HEK293 (cell line): ENCODE measurements around the gene TIE1.

ENCODE experiments used
- BCL11A ChIP-seq: fragments of 450-650 bp; formaldehyde crosslinking; IDR thresholded peaks from 2 replicates; pipeline ENCODE4 v1.5.1; 2016; ENCODE audit warnings: low read depth, missing biosample characterization, missing genetic modification characterization
- GLIS1 ChIP-seq: fragments of 450-650 bp; formaldehyde crosslinking; IDR thresholded peaks from 2 replicates; pipeline ENCODE4 v1.5.1; 2016; ENCODE audit warnings: missing biosample characterization, missing genetic modification characterization
- HOXC10 ChIP-seq: sonication (generic); formaldehyde crosslinking; IDR thresholded peaks from 2 replicates; pipeline ENCODE4 v1.8.1; 2023; ENCODE audit warnings: mild to moderate bottlenecking, missing genetic modification reagents
- HOXD13 ChIP-seq: sonication (generic); formaldehyde crosslinking; IDR thresholded peaks from 2 replicates; pipeline ENCODE4 v1.8.0; 2022; ENCODE audit warnings: missing genetic modification reagents, borderline replicate concordance
- KLF9 ChIP-seq: fragments of 450-650 bp; formaldehyde crosslinking; IDR thresholded peaks from 2 replicates; pipeline ENCODE4 v1.5.1; 2016; ENCODE audit warnings: missing biosample characterization, missing genetic modification characterization, low read depth
- MEIS1 ChIP-seq: sonication (generic); formaldehyde crosslinking; IDR thresholded peaks from 2 replicates; pipeline ENCODE4 v1.8.1; 2022; ENCODE audit warnings: missing genetic modification reagents, mild to moderate bottlenecking, borderline replicate concordance
- SP7 ChIP-seq: fragments of 450-650 bp; formaldehyde crosslinking; IDR thresholded peaks from 2 replicates; pipeline ENCODE4 v1.5.1; 2016; ENCODE audit warnings: missing biosample characterization, missing genetic modification characterization
- ZFP69B ChIP-seq: fragments of 450-650 bp; formaldehyde crosslinking; IDR thresholded peaks from 2 replicates; pipeline ENCODE4 v1.5.1; 2016; ENCODE audit warnings: missing biosample characterization, missing genetic modification characterization
- ZNF112 ChIP-seq: fragments of 450-650 bp; formaldehyde crosslinking; IDR thresholded peaks from 2 replicates; pipeline ENCODE4 v1.5.0; 2017; ENCODE audit warnings: missing biosample characterization, missing genetic modification characterization
- ZNF138 ChIP-seq: fragments of 450-650 bp; formaldehyde crosslinking; IDR thresholded peaks from 2 replicates; pipeline ENCODE4 v1.5.1; 2016; ENCODE audit warnings: missing biosample characterization, missing genetic modification characterization, borderline replicate concordance
- ZNF140 ChIP-seq: fragments of 450-650 bp; formaldehyde crosslinking; IDR thresholded peaks from 2 replicates; pipeline ENCODE4 v1.5.1; 2016; ENCODE audit warnings: missing biosample characterization, missing genetic modification characterization
- ZNF157 ChIP-seq: fragments of 450-650 bp; formaldehyde crosslinking; IDR thresholded peaks from 2 replicates; pipeline ENCODE4 v1.5.1; 2016; ENCODE audit warnings: missing biosample characterization, missing genetic modification characterization
- ZNF174 ChIP-seq: fragments of 450-650 bp; formaldehyde crosslinking; IDR thresholded peaks from 2 replicates; pipeline ENCODE4 v1.5.0; 2017; ENCODE audit warnings: missing biosample characterization, mild to moderate bottlenecking, missing genetic modification characterization
- ZNF211 ChIP-seq: fragments of 450-650 bp; formaldehyde crosslinking; IDR thresholded peaks from 2 replicates; pipeline ENCODE4 v1.5.1; 2016; ENCODE audit warnings: low read depth, missing biosample characterization, missing genetic modification characterization
- ZNF223 ChIP-seq: fragments of 450-650 bp; formaldehyde crosslinking; IDR thresholded peaks from 2 replicates; pipeline ENCODE4 v1.5.1; 2016; ENCODE audit warnings: missing biosample characterization, missing genetic modification characterization
- ZNF341 ChIP-seq: fragments of 450-650 bp; formaldehyde crosslinking; IDR thresholded peaks from 2 replicates; pipeline ENCODE4; 2016; ENCODE audit warnings: low read depth, missing biosample characterization, missing genetic modification characterization
- ZNF37A ChIP-seq: fragments of 450-650 bp; IDR thresholded peaks from 2 replicates; pipeline ENCODE4 v1.5.1; 2018; ENCODE audit warnings: missing biosample characterization, missing genetic modification characterization
- ZNF391 ChIP-seq: fragments of 450-650 bp; formaldehyde crosslinking; IDR thresholded peaks from 2 replicates; pipeline ENCODE4 v1.5.1; 2016; ENCODE audit warnings: low read depth, missing biosample characterization, missing genetic modification characterization, borderline replicate concordance
- ZNF404 ChIP-seq: fragments of 450-650 bp; formaldehyde crosslinking; IDR thresholded peaks from 2 replicates; pipeline ENCODE4 v1.5.1; 2017; ENCODE audit warnings: missing biosample characterization, missing genetic modification characterization
- ZNF433 ChIP-seq: fragments of 450-650 bp; formaldehyde crosslinking; IDR thresholded peaks from 2 replicates; pipeline ENCODE4 v1.5.1; 2016; ENCODE audit warnings: missing biosample characterization, missing genetic modification characterization, low read depth
- ZNF488 ChIP-seq: fragments of 450-650 bp; formaldehyde crosslinking; IDR thresholded peaks from 2 replicates; pipeline ENCODE4 v1.5.1; 2016; ENCODE audit warnings: missing biosample characterization, missing genetic modification characterization
- ZNF521 ChIP-seq: fragments of 450-650 bp; formaldehyde crosslinking; IDR thresholded peaks from 2 replicates; pipeline ENCODE4 v1.5.1; 2017; ENCODE audit warnings: missing biosample characterization, mild to moderate bottlenecking, missing genetic modification characterization
- ZNF596 ChIP-seq: fragments of 450-650 bp; IDR thresholded peaks from 2 replicates; pipeline ENCODE4 v1.5.0; 2018; ENCODE audit warnings: missing biosample characterization, mild to moderate bottlenecking, missing genetic modification characterization, moderate library complexity
- ZNF629 ChIP-seq: fragments of 450-650 bp; formaldehyde crosslinking; IDR thresholded peaks from 2 replicates; pipeline ENCODE4 v1.5.1; 2017; ENCODE audit warnings: missing biosample characterization, missing genetic modification characterization
- ZNF658 ChIP-seq: fragments of 450-650 bp; formaldehyde crosslinking; IDR thresholded peaks from 2 replicates; pipeline ENCODE4; 2016; ENCODE audit warnings: missing biosample characterization, missing genetic modification characterization
- ZNF664 ChIP-seq: fragments of 450-650 bp; formaldehyde crosslinking; IDR thresholded peaks from 2 replicates; pipeline ENCODE4 v1.5.1; 2016; ENCODE audit warnings: missing biosample characterization, missing genetic modification characterization
- ZNF677 ChIP-seq: fragments of 450-650 bp; IDR thresholded peaks from 2 replicates; pipeline ENCODE4 v1.5.0; 2018; ENCODE audit warnings: missing biosample characterization, mild to moderate bottlenecking, missing genetic modification characterization, moderate library complexity
- ZNF701 ChIP-seq: fragments of 450-650 bp; formaldehyde crosslinking; IDR thresholded peaks from 2 replicates; pipeline ENCODE4 v1.5.1; 2016; ENCODE audit warnings: missing biosample characterization, missing genetic modification characterization
- ZNF707 ChIP-seq: fragments of 450-650 bp; formaldehyde crosslinking; IDR thresholded peaks from 2 replicates; pipeline ENCODE4 v1.5.1; 2016; ENCODE audit warnings: missing biosample characterization, missing genetic modification characterization
- ZNF76 ChIP-seq: fragments of 450-650 bp; formaldehyde crosslinking; IDR thresholded peaks from 2 replicates; pipeline ENCODE4; 2016; ENCODE audit warnings: low read depth, missing biosample characterization, missing genetic modification characterization, borderline replicate concordance
- ZSCAN18 ChIP-seq: fragments of 450-650 bp; formaldehyde crosslinking; IDR thresholded peaks from 2 replicates; pipeline ENCODE4 v1.5.1; 2016; ENCODE audit warnings: missing biosample characterization, missing genetic modification characterization
- TF ChIP-seq, protein P1 (sequence below): fragments of 450-650 bp; formaldehyde crosslinking; IDR thresholded peaks from 2 replicates; pipeline ENCODE4 v1.5.1; 2016; ENCODE audit warnings: missing biosample characterization, missing genetic modification characterization
- TF ChIP-seq, protein P2 (sequence below): fragments of 450-650 bp; formaldehyde crosslinking; IDR thresholded peaks from 2 replicates; pipeline ENCODE4 v1.5.1; 2016; ENCODE audit warnings: missing biosample characterization, missing genetic modification characterization, low read depth

TIE1 gene

GRCh38 chr1:43358746-43359693, 58.2 kb downstream of the TIE1 start, which contains the start of gene CDC20 (continued):
- TF ChIP-seq ZNF488 (no peak), ZNF391 (tag by site-specific recombination) (no peak), GLIS1 (tag by site-specific recombination) (peak; percentile 49), SP7 (tag by site-specific recombination) (peak; percentile 53), ZNF157 (tag by site-specific recombination) (no peak), ZNF707 (tag by site-specific recombination) (no peak), ZNF521 (tag by site-specific recombination) (no peak), ZNF664 (tag by site-specific recombination) (no peak), ZFP69B (peak; percentile 75), BCL11A (tag by site-specific recombination) (no peak), ZNF112 (tag by site-specific recombination) (no peak), MEIS1 (CRISPR knock-in tag) (no peak), KLF9 (tag by site-specific recombination) (peak; percentile 63), ZNF174 (tag by site-specific recombination) (no peak), ZNF677 (tag by site-specific recombination) (no peak), ZNF37A (tag by site-specific recombination) (no peak), ZNF658 (tag by site-specific recombination) (no peak), ZNF629 (tag by site-specific recombination) (no peak), ZSCAN18 (tag by site-specific recombination) (no peak), ZNF211 (tag by site-specific recombination) (no peak), ZNF140 (tag by site-specific recombination) (no peak), ZNF404 (no peak), ZNF223 (no peak), HOXD13 (CRISPR knock-in tag) (peak; percentile 88; the same call in 1 of the 2 replicates), ZNF76 (tag by site-specific recombination) (peak; percentile 59; the same call in 1 of the 2 replicates), ZNF341 (tag by site-specific recombination) (peak; percentile 53), ZNF701 (no peak), HOXC10 (CRISPR knock-in tag) (no peak), ZNF596 (tag by site-specific recombination) (no peak), ZNF138 (tag by site-specific recombination) (no peak), ZNF433 (tag by site-specific recombination) (no peak)
- TF ChIP-seq, protein P1, sequence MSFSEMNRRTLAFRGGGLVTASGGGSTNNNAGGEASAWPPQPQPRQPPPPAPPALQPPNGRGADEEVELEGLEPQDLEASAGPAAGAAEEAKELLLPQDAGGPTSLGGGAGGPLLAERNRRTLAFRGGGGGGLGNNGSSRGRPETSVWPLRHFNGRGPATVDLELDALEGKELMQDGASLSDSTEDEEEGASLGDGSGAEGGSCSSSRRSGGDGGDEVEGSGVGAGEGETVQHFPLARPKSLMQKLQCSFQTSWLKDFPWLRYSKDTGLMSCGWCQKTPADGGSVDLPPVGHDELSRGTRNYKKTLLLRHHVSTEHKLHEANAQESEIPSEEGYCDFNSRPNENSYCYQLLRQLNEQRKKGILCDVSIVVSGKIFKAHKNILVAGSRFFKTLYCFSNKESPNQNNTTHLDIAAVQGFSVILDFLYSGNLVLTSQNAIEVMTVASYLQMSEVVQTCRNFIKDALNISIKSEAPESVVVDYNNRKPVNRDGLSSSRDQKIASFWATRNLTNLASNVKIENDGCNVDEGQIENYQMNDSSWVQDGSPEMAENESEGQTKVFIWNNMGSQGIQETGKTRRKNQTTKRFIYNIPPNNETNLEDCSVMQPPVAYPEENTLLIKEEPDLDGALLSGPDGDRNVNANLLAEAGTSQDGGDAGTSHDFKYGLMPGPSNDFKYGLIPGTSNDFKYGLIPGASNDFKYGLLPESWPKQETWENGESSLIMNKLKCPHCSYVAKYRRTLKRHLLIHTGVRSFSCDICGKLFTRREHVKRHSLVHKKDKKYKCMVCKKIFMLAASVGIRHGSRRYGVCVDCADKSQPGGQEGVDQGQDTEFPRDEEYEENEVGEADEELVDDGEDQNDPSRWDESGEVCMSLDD (tag by site-specific recombination), result 0 out of 2 replicates have a peak, but pooled peaks have one; percentile 39
- TF ChIP-seq, protein P2, sequence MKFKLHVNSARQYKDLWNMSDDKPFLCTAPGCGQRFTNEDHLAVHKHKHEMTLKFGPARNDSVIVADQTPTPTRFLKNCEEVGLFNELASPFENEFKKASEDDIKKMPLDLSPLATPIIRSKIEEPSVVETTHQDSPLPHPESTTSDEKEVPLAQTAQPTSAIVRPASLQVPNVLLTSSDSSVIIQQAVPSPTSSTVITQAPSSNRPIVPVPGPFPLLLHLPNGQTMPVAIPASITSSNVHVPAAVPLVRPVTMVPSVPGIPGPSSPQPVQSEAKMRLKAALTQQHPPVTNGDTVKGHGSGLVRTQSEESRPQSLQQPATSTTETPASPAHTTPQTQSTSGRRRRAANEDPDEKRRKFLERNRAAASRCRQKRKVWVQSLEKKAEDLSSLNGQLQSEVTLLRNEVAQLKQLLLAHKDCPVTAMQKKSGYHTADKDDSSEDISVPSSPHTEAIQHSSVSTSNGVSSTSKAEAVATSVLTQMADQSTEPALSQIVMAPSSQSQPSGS, result no peak
